NCI-H2171 (cell line): ENCODE measurements around the gene WFIKKN2.
A peak's percentile ranks its signal among the peaks of the same experiment; 100 is the strongest.

Experiments
- DNase-seq: peaks from one replicate; lab custom pipeline; 2025; lab: John Stamatoyannopoulos, UW

Gene WFIKKN2

GRCh38 chr17:50834429-50835300 lies 721 bp upstream of the WFIKKN2 start:
- DNase-seq, result peak; percentile 4

- DNase-seq, result no peak
These were observed 1.4 kb downstream of the WFIKKN2 start for GRCh38 chr17:50836826-50837225.

GRCh38 chr17:50837286-50837979 lies 2.0 kb downstream of the WFIKKN2 start:
- DNase-seq, result no peak

GRCh38 chr17:50837980-50838954 lies 2.9 kb downstream of the WFIKKN2 start:
- no peak for DNase-seq

- no peak for DNase-seq
These were observed 4.4 kb downstream of the WFIKKN2 start for GRCh38 chr17:50839591-50840310.

- no peak for DNase-seq
These were observed 5.0 kb downstream of the WFIKKN2 start for GRCh38 chr17:50840311-50840851.

- DNase-seq, result no peak
These were observed 6.0 kb downstream of the WFIKKN2 start for GRCh38 chr17:50841277-50841948.

- DNase-seq, result peak; percentile 50
These were observed 6.6 kb downstream of the WFIKKN2 start for GRCh38 chr17:50841949-50842354.

- DNase-seq, result no peak
These were observed 7.2 kb downstream of the WFIKKN2 start for GRCh38 chr17:50842506-50843149.

GRCh38 chr17:50843150-50843905 lies 7.9 kb downstream of the WFIKKN2 start:
- DNase-seq, result no peak

- DNase-seq, result no peak
These were observed 8.8 kb downstream of the WFIKKN2 start for GRCh38 chr17:50844117-50844700.

GRCh38 chr17:50845240-50846147 lies 10.1 kb downstream of the WFIKKN2 start:
- no peak for DNase-seq

- DNase-seq, result no peak
These were observed 12.2 kb downstream of the WFIKKN2 start for GRCh38 chr17:50847566-50847965.

- no peak for DNase-seq
These were observed 12.7 kb downstream of the WFIKKN2 start for GRCh38 chr17:50848039-50848438.

- no peak for DNase-seq
These were observed 13.3 kb downstream of the WFIKKN2 start for GRCh38 chr17:50848711-50849110.

- no peak for DNase-seq
These were observed 15.3 kb downstream of the WFIKKN2 start for GRCh38 chr17:50850640-50851039.

- DNase-seq, result no peak
These were observed 17.7 kb downstream of the WFIKKN2 start for GRCh38 chr17:50853015-50853615.
